Left forelimb (tissue), 1 donor: ENCODE data around the gene NTSR1.

Source experiments
- DNase-seq: peaks from one replicate; pipeline ENCODE4 v3.0.0-alpha.2; 2018; ENCODE audit warnings: low spot score

Gene NTSR1

DNA sequence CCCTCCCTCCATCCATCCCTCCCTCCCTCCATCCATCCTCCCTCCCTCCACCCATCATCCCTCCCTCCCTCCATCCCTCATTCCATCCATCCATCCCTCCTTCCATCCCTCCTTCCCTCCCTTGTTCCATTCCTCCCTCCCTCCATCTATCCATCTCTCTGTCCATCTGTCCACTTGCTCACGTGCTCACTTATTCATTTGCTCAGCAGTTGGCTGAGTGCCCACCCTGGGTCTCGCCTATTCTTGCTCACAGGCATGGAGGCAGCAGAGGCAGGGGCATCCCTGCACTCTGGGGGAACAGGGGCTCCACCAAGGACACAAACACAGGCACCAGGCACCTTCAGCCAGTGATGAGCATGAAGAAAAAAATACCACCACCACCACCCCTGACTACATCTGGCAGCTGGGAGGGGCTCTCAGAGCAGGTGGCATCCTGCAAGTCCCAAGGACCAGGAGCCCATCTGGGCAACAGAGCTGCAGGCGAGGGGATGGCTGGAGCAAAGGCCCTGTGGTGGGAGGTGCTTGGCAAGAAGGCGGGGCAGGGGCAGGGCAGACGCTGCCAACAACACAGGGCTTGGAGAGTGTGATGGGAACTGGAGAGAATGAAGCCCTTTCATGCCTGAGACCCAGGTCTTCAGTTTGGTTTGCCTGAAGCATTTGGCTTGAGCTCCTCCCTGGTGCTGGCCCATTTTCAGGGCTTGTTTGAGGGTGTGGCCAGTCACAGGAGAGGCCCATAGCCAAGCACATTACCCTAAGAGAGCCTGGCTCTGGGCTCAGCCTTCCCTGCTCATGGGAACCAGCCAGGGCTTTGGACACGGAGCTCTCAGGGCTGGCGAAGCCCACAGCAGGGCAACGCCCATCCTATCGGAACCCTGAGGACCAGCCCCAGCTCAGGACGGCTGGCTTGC is 47.4 kb downstream of the NTSR1 start:
- no peak for DNase-seq

DNA sequence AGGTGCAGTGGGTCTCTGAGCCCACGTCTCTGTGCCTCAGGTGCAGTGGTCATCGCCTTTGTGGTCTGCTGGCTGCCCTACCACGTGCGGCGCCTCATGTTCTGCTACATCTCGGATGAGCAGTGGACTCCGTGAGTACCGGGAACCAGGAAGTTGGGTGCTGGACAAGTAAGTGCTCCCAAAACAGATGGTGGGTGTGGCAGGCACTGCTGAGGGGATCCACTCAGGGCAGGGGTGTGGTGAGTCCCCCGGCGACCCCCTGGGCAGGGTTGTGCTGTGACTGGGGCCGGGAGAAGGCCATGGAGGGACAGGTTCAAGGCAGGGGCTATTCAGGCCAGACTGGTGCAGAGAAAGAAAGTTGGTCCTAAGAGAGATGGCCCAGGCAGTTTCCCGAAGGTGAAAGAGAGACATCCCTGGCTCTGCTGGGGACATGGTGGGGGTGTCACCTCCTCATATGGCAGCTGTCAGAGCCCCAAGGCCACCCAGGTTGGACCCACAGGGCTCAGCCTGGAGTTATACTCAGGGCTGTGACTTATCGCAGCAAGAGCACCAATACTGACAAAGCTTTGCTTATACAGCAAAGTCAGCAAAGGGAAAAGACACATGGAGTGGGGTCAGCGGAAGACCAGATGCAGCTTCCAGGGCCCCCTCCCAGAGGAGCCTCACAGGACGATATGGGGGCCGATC is 49.7 kb downstream of the NTSR1 start:
- DNase-seq, result no peak

GRCh38 chr20:62759981-62760431 is 51.4 kb downstream of the NTSR1 start:
- no peak for DNase-seq

GRCh38 chr20:62760471-62760855 is 51.8 kb downstream of the NTSR1 start:
- DNase-seq, result no peak

GRCh38 chr20:62760856-62761758 is 52.5 kb downstream of the NTSR1 start:
- DNase-seq, result no peak

DNA sequence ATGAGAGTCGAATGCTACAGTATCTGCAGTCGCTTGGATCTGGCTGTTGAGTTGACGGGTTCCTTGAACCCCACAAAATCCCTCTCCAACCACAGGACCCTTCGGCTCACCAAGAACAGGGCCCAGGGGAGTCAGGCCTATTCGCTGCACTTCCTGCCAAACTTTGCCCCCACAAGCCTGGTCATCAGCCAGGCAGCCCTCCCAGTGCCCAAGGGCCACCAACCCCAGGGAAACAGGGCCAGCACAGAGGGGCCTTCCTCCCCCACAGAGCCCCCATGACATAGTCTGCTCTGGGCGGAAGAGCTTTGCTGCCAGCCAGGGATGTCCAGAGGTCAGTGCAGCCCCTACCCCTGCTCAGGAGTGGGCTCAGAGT is 53.1 kb downstream of the NTSR1 start:
- no peak for DNase-seq

DNA sequence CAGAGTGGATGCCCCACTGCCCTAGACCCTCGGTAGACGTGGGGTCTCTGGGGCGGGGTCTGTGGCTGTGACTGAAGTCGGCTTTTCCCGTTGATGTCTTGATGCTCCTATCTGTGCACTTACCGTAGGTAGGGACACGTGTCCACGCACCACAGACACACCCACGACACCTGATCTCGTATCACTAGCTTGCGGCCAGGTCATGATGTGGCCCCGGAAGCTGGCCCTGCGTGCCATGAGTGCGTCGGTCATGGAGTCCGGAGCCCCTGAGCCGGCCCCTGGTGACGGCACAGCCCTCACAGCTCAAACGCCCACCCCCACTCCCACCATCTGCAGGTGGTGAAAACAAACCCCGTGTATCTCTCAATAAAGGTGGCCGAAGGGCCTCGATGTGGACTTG is 53.7 kb downstream of the NTSR1 start:
- no peak for DNase-seq

DNA sequence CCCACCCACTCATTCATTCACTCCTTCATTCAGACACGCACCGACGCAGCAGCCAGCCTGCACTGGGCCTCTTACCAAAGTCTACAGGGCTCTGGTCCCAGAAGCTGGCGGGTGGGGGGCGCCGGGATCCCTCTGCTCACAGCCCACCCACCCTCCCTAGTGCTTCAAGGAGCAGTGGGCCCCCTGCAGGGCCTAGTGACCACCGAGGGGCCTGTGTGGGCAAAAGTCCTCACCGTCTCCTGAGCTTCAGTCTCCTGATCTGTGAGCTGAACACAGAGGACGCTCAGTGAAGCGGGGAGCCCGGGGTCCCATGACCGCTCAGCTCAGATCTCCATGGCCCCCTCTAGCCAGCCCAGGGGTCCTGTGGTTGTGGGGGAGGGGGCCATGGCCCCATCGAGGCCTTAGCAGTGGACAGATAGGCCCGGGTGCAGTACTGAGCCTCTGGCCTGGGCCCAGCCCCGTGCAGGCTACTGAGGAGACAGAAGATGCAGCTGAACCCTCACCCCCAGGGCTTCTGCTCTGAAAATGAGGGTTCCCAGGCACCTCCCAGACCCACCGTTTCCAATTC is 54.2 kb downstream of the NTSR1 start:
- DNase-seq, result no peak

- DNase-seq, result no peak
Measured at GRCh38 chr20:62763404-62763803, 54.8 kb downstream of the NTSR1 start.

GRCh38 chr20:62764156-62764935 is 55.7 kb downstream of the NTSR1 start:
- DNase-seq, result no peak

DNA sequence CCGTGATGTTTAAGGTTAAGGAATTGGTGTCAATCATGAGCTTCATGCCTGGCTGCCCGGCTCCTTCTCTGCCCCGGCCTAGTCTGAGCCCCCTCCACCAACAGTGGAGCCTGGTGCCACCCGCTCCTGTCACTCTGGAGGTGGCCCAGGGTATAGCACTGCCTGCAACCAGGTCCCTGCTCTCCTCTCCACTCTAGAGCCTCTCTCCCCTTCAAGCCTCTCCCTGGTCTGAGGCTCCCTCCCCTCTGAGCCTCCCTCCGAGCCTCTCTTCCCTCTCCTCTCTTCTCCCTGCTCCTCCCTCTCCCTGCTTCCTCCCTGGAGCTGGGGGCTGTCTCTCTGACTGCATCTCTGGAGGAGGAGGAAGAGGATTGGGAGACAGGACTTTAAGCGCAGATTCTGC is 56.4 kb downstream of the NTSR1 start:
- DNase-seq, result no peak

DNA sequence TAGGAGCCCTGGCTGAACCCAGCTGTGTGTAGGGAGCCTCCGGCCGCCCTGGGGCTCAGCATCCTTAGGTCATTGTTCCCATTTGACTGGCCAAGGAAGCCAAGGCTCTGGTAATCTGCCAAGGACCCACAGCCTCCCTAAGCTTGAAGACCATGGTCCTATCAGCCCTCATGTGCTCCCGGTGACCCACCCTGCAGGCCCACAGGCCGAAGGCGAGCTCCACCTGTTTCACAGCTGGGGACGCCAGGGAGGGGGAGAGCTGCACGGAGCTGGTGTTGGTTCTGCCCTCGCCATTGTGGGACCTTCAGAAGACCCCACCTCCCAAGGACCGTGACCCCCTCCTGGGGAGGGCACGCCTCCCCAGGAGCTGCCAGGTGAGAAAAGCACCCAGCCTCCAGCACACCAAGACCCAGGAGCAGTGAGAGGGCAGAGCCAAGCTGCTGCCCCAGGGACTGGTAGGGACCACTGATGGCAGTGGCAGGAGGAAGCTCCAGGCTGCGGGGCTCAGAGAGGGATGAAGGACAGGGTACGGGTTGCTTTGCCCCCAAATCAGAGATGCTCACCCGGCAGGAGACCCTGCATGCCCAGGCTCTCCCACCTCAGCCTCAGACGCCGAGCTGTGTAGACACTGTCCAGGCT is 56.9 kb downstream of the NTSR1 start:
- DNase-seq, result no peak

- DNase-seq, result no peak
Measured at GRCh38 chr20:62766071-62766450, 57.4 kb downstream of the NTSR1 start.

GRCh38 chr20:62766716-62767115 is 58.1 kb downstream of the NTSR1 start:
- no peak for DNase-seq

DNA sequence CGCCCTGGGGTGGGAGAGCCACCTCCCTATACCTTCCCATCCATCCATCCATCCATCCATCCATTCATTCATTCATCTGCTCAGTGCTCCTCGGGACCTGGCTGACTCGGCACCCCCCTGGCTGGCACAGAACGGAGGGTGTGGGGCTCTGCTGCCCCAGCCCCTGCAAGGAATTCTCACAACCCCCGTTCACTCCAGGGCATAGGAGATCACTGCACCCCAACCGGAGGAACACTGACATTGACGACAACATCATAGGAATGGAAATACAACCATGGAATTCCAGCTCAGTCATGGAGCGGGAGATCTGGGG is 59.6 kb downstream of the NTSR1 start:
- no peak for DNase-seq

- no peak for DNase-seq
Measured at GRCh38 chr20:62768551-62769287, 60.1 kb downstream of the NTSR1 start.

- no peak for DNase-seq
Measured at GRCh38 chr20:62769346-62770071, 60.9 kb downstream of the NTSR1 start.

DNA sequence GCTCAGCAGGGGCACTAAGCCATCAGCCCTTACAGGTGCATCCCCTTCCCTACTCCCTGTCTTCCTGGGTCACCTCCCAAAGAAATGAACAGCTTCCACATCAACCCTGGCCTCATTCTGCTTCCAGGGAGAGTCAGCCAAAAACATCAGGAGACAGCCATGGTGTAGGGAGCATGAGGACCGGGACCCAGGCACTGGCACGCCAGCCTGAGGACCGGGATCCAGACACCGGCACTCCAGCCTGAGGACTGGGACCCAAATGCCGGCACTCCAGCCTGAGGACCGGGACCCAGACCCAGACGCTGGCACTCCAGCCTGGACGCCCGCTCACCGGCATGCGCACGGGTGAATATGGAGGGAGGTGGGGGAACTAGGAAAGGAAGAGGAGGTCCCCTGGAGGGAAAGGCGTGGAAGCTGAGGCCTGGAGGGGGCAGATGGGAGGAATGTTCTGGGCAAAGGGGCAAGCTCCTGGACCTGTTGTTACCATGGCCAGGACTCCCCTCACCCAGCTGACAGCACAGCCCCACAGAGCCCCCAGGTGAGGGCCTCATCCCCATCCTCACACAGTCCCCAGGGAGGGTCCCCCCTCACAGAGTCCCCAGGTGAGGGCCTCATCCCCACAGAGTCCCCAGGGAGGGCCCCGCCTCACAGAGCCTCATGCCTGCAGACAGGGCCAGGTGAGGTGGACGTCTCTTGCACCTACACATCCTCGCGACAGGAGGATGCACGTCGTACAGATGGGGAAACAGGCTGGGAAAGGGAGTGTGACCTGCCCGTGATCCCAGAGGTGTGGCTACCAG is 61.7 kb downstream of the NTSR1 start:
- no peak for DNase-seq

DNA sequence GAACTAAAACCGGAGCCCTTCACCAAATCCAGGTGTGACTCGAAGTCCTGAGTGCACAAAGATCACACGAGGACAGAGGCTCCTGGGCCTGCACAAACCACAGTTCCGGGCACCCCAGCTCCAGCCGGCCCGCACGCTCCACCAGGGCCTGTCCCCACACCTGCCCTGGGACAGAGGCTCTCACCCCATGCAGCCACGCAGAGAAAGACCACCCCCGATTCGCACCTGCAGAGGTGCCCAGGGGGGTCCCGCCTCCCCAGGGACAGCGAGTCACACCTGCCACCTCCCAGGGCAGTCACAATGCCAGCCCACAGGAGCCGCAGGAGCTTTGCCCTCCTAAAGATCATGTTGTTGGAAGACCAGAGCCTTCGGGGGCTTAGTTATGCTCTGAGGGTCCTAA is 62.3 kb downstream of the NTSR1 start:
- no peak for DNase-seq
